ENCODE measurements around the gene MAP2K1.
A peak's percentile ranks its signal among the peaks of the same experiment; 100 is the strongest.

The MAP2K1 gene

GRCh38 chr15:66503780-66504562 is 117.3 kb downstream of the MAP2K1 start:
- H3K27ac ChIP-seq (ENCODE audit: low read length) = no peak overlapping the region
- WGBS (ENCODE audit: insufficient coverage, insufficient read length) = no CpG with 5 or more reads among the region's 12 CpGs
- H3K27me3 ChIP-seq (ENCODE audit: control insufficient read depth, insufficient read depth, low read length) = no peaks in the 10 kb centered on the region
- peak overlapping the region; percentile 70 for H3K4me3 ChIP-seq (ENCODE audit: low read length)
- no peaks in the 10 kb centered on the region for H3K4me1 ChIP-seq (ENCODE audit: control insufficient read depth, insufficient read depth, low read length)
- peaks cover 30% of the 10 kb centered on the region for H3K36me3 ChIP-seq (ENCODE audit: control insufficient read depth, insufficient read depth, low read length)
- no peak for DNase-seq (ENCODE audit: low read depth, low spot score)
- H3K9me3 ChIP-seq (ENCODE audit: control insufficient read depth, insufficient read depth, low read length) = no peaks in the 10 kb centered on the region

GRCh38 chr15:66504563-66505429 is 118.1 kb downstream of the MAP2K1 start, which contains the start of the genes RPL4 and ZWILCH:
RPL4 (minus strand) TSS chr15:66504855; CDS start chr15:66504790, 65 bp downstream.
ZWILCH (plus strand) TSS chr15:66505326; CDS start chr15:66505339, 13 bp downstream.
- H3K27me3 ChIP-seq (ENCODE audit: control insufficient read depth, insufficient read depth, low read length) = no peaks in the 10 kb centered on the region

GRCh38 chr15:66505430-66505811 is 118.7 kb downstream of the MAP2K1 start:
- WGBS (ENCODE audit: insufficient coverage, insufficient read length) = no CpG with 5 or more reads among the region's 13 CpGs
- peaks cover 21% of the 10 kb centered on the region; the same call in 1 of the 2 replicates for H3K36me3 ChIP-seq (ENCODE audit: control insufficient read depth, insufficient read depth, low read length)
- DNase-seq (ENCODE audit: low read depth, low spot score) = no peak

More at GRCh38 chr15:66504563-66505429, 118.1 kb downstream of the MAP2K1 start, which contains the start of the genes RPL4 and ZWILCH:
- peak within 1 kb of the TSS; percentile 70 for H3K4me3 ChIP-seq (ENCODE audit: low read length)
- no peak for DNase-seq (ENCODE audit: low read depth, low spot score)
- H3K36me3 ChIP-seq (ENCODE audit: control insufficient read depth, insufficient read depth, low read length) = peaks cover 26% of the 10 kb centered on the region
- no peaks in the 10 kb centered on the region for H3K9me3 ChIP-seq (ENCODE audit: control insufficient read depth, insufficient read depth, low read length)
- H3K4me1 ChIP-seq (ENCODE audit: control insufficient read depth, insufficient read depth, low read length) = no peaks in the 10 kb centered on the region
- WGBS (ENCODE audit: insufficient coverage, insufficient read length) = no CpG with 5 or more reads among the region's 46 CpGs
- no peak within 1 kb of the TSS for H3K27ac ChIP-seq (ENCODE audit: low read length)

GRCh38 chr15:66505818-66506217 is 119.1 kb downstream of the MAP2K1 start:
- no peaks in the 10 kb centered on the region for H3K4me1 ChIP-seq (ENCODE audit: control insufficient read depth, insufficient read depth, low read length)
- no CpG with 5 or more reads among the region's 4 CpGs for WGBS (ENCODE audit: insufficient coverage, insufficient read length)
- no peaks in the 10 kb centered on the region for H3K9me3 ChIP-seq (ENCODE audit: control insufficient read depth, insufficient read depth, low read length)
- no peak for DNase-seq (ENCODE audit: low read depth, low spot score)
- no peak overlapping the region for H3K27ac ChIP-seq (ENCODE audit: low read length)
- H3K27me3 ChIP-seq (ENCODE audit: control insufficient read depth, insufficient read depth, low read length) = no peaks in the 10 kb centered on the region
- H3K36me3 ChIP-seq (ENCODE audit: control insufficient read depth, insufficient read depth, low read length) = peaks cover 17% of the 10 kb centered on the region; the same call in 1 of the 2 replicates
- H3K4me3 ChIP-seq (ENCODE audit: low read length) = peak overlapping the region; percentile 70; the same call in 1 of the 2 replicates

More at GRCh38 chr15:66505430-66505811, 118.7 kb downstream of the MAP2K1 start:
- H3K27ac ChIP-seq (ENCODE audit: low read length) = no peak overlapping the region
- H3K27me3 ChIP-seq (ENCODE audit: control insufficient read depth, insufficient read depth, low read length) = no peaks in the 10 kb centered on the region
- H3K4me1 ChIP-seq (ENCODE audit: control insufficient read depth, insufficient read depth, low read length) = no peaks in the 10 kb centered on the region
- peak overlapping the region; percentile 70 for H3K4me3 ChIP-seq (ENCODE audit: low read length)
- no peaks in the 10 kb centered on the region for H3K9me3 ChIP-seq (ENCODE audit: control insufficient read depth, insufficient read depth, low read length)

GRCh38 chr15:66508293-66508883 is 121.7 kb downstream of the MAP2K1 start:
- no peak overlapping the region for H3K27ac ChIP-seq (ENCODE audit: low read length)
- no peaks in the 10 kb centered on the region for H3K27me3 ChIP-seq (ENCODE audit: control insufficient read depth, insufficient read depth, low read length)
- H3K36me3 ChIP-seq (ENCODE audit: control insufficient read depth, insufficient read depth, low read length) = no peaks in the 10 kb centered on the region; the same call in 1 of the 2 replicates
- DNase-seq (ENCODE audit: low read depth, low spot score) = no peak
- H3K4me3 ChIP-seq (ENCODE audit: low read length) = no peak overlapping the region
- WGBS (ENCODE audit: insufficient coverage, insufficient read length) = no CpG with 5 or more reads among the region's 3 CpGs
- H3K9me3 ChIP-seq (ENCODE audit: control insufficient read depth, insufficient read depth, low read length) = no peaks in the 10 kb centered on the region
- H3K4me1 ChIP-seq (ENCODE audit: control insufficient read depth, insufficient read depth, low read length) = no peaks in the 10 kb centered on the region

GRCh38 chr15:66514586-66514985 is 127.9 kb downstream of the MAP2K1 start:
- Histone ChIP-seq H3K4me3 (ENCODE audit: low read length) (no peak overlapping the region), H3K27ac (ENCODE audit: low read length) (no peak overlapping the region), H3K9me3 (ENCODE audit: control insufficient read depth, insufficient read depth, low read length) (no peaks in the 10 kb centered on the region), H3K36me3 (ENCODE audit: control insufficient read depth, insufficient read depth, low read length) (peaks cover 8% of the 10 kb centered on the region; the same call in 1 of the 2 replicates), H3K4me1 (ENCODE audit: control insufficient read depth, insufficient read depth, low read length) (no peaks in the 10 kb centered on the region), H3K27me3 (ENCODE audit: control insufficient read depth, insufficient read depth, low read length) (no peaks in the 10 kb centered on the region)
- WGBS (ENCODE audit: insufficient coverage, insufficient read length) = no CpG with 5 or more reads among the region's 3 CpGs
- no peak for DNase-seq (ENCODE audit: low read depth, low spot score)

DNA sequence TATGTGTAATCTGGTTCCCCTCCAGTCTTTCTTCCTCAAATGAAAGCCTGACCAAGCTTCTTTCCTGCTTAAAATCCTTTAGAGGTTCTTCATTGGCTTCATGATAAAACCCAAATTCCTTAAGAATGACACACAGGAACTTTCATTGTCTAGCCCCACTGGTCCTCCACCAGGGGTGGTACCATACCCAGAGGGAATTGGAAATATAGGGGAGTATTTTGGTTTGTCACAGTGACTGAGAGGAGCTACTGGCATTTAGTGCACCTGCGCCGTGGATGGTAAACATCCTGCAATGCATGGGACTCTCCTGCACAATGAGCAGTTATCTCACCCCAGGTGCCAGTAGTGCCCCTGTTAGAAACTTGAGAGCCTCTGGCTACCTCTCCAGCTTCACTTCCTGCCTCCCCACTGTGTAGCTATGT is 129.2 kb downstream of the MAP2K1 start:
- WGBS (ENCODE audit: insufficient coverage, insufficient read length) = no CpG with 5 or more reads among the region's 2 CpGs
- Histone ChIP-seq H3K27ac (ENCODE audit: low read length) (no peak overlapping the region), H3K27me3 (ENCODE audit: control insufficient read depth, insufficient read depth, low read length) (no peaks in the 10 kb centered on the region), H3K4me1 (ENCODE audit: control insufficient read depth, insufficient read depth, low read length) (no peaks in the 10 kb centered on the region), H3K4me3 (ENCODE audit: low read length) (no peak overlapping the region), H3K36me3 (ENCODE audit: control insufficient read depth, insufficient read depth, low read length) (peaks cover 12% of the 10 kb centered on the region; the same call in 1 of the 2 replicates), H3K9me3 (ENCODE audit: control insufficient read depth, insufficient read depth, low read length) (no peaks in the 10 kb centered on the region)
- DNase-seq (ENCODE audit: low read depth, low spot score) = no peak

- Histone ChIP-seq H3K27ac (ENCODE audit: low read length) (no peak overlapping the region), H3K36me3 (ENCODE audit: control insufficient read depth, insufficient read depth, low read length) (peaks cover 10% of the 10 kb centered on the region; the same call in 1 of the 2 replicates), H3K27me3 (ENCODE audit: control insufficient read depth, insufficient read depth, low read length) (no peaks in the 10 kb centered on the region), H3K9me3 (ENCODE audit: control insufficient read depth, insufficient read depth, low read length) (no peaks in the 10 kb centered on the region), H3K4me1 (ENCODE audit: control insufficient read depth, insufficient read depth, low read length) (no peaks in the 10 kb centered on the region), H3K4me3 (ENCODE audit: low read length) (no peak overlapping the region)
- no peak for DNase-seq (ENCODE audit: low read depth, low spot score)
- WGBS (ENCODE audit: insufficient coverage, insufficient read length) = no CpG with 5 or more reads among the region's 3 CpGs
Observed at GRCh38 chr15:66523926-66524325, 137.2 kb downstream of the MAP2K1 start.

DNA sequence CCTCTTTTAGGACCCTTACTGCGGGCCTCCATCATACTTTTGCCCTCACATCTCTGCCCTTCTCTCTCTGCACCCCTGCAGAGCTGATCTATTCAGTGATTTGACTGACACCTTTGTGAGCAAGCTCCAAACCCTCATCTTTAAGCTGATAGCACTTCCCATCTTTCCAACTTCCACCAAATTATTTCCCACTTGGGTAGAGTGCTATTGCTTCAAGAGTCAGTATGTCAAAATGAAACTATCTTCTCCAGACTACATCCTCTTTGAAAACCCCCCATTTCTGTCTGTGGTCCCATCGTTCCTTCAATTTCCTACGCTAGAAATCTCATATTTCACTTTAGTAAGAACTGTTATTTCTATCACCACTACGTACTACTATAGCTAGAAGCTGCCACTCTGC is 138.1 kb downstream of the MAP2K1 start:
- WGBS (ENCODE audit: insufficient coverage, insufficient read length) = 100% methylated on average over 1 of the region's 4 CpGs
- DNase-seq (ENCODE audit: low read depth, low spot score) = no peak
- Histone ChIP-seq H3K4me3 (ENCODE audit: low read length) (no peak overlapping the region), H3K36me3 (ENCODE audit: control insufficient read depth, insufficient read depth, low read length) (peaks cover 14% of the 10 kb centered on the region; the same call in 1 of the 2 replicates), H3K27ac (ENCODE audit: low read length) (no peak overlapping the region), H3K4me1 (ENCODE audit: control insufficient read depth, insufficient read depth, low read length) (no peaks in the 10 kb centered on the region), H3K9me3 (ENCODE audit: control insufficient read depth, insufficient read depth, low read length) (no peaks in the 10 kb centered on the region), H3K27me3 (ENCODE audit: control insufficient read depth, insufficient read depth, low read length) (no peaks in the 10 kb centered on the region)

DNA sequence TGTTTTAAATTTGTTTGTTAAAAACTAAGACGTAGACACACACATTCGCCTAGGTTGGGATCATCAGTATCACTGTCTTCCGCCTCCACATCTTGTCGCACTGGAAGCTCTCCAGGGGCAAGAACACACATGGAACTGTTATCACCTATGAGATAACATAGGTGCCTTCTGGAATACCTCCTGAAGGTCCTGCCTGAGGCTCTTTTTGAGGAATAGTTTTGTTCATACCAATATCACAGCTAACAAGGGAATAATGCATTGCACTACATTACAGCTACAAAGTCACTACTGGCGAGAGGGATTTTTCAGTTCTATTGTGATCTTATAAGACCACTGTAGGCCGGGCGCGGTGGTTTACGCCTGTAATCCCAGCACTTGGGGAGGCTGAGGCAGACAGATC is 148.3 kb downstream of the MAP2K1 start:
- Histone ChIP-seq H3K9me3 (ENCODE audit: control insufficient read depth, insufficient read depth, low read length) (no peaks in the 10 kb centered on the region), H3K27ac (ENCODE audit: low read length) (no peak overlapping the region), H3K4me1 (ENCODE audit: control insufficient read depth, insufficient read depth, low read length) (no peaks in the 10 kb centered on the region), H3K4me3 (ENCODE audit: low read length) (no peak overlapping the region), H3K27me3 (ENCODE audit: control insufficient read depth, insufficient read depth, low read length) (no peaks in the 10 kb centered on the region), H3K36me3 (ENCODE audit: control insufficient read depth, insufficient read depth, low read length) (peaks cover 9% of the 10 kb centered on the region; the same call in 1 of the 2 replicates)
- DNase-seq (ENCODE audit: low read depth, low spot score) = no peak
- WGBS (ENCODE audit: insufficient coverage, insufficient read length) = no CpG with 5 or more reads among the region's 9 CpGs

Measured in iPS DF 6.9 (cell line).